ENCODE results near the gene ZFR2. TPM values are rescaled to one million over a fixed set of nuclear protein-coding genes. Genes with fewer than 3 reads are reported as not detected.

ZFR2 gene
- total and polyA plus RNA-seq, 10 of the 15 experiments (the other 5 are each of a cell fraction or from before 2014, with no cell fraction given) = 0.18 TPM; not detected in 9

GRCh38 chr19:3803986-3804385, 64.9 kb downstream of the ZFR2 start:
- no peaks in the 10 kb centered on the region; the same call in 2 of the 3 replicates for H3K9me3 ChIP-seq (replicated peaks; ENCODE audit: control insufficient read depth, insufficient read depth, low read length)
- peaks cover 2 to 4% of the 10 kb centered on the region in 2 experiments; a peak in 3 of 4 replicates for H3K27me3 ChIP-seq (replicated peaks in 1 of 2; ENCODE audit: control insufficient read depth in 2 of 2, insufficient read depth in 2 of 2, low read length in 1 of 2)
- no peak overlapping the region for H3K9ac ChIP-seq (ENCODE audit: control insufficient read depth, insufficient read depth, low read length)
- no peak overlapping the region for H3K4me3 ChIP-seq
- SMC1A ChIA-PET (ENCODE audit: uncharacterized antibody, unreplicated experiment) = no interaction called here
- H4K20me1 ChIP-seq (ENCODE audit: control insufficient read depth, insufficient read depth) = no peaks in the 10 kb centered on the region
- H3K27ac ChIP-seq (ENCODE audit: control insufficient read depth, insufficient read depth) = no peak overlapping the region
- FAIRE-seq (no peak), DNase-seq (ENCODE audit: low read depth, low spot score) (no peak), ATAC-seq (no peak)
- in situ Hi-C loops (cut with MboI) (no loop called here), intact Hi-C loops (cut with micrococcal nuclease; ENCODE audit: unreplicated experiment) (no loop called here)
- H3K4me1 ChIP-seq (ENCODE audit: control insufficient read depth, insufficient read depth, low read length) = 0 out of 2 replicates have a peak, but pooled peaks cover 4% of the 10 kb centered on the region
- TF ChIP-seq E4F1 (IDR thresholded peaks at IDR 0.05; ENCODE audit: borderline replicate concordance, partially characterized antibody) (no peak), EGR1 (IDR thresholded peaks at IDR 0.05; ENCODE audit: borderline replicate concordance in 1 of 2, low read depth in 2 of 2, low read length in 2 of 2) (no peak), CEBPZ (IDR thresholded peaks at IDR 0.05; ENCODE audit: low read depth, low read length) (no peak), WRNIP1 (IDR thresholded peaks at IDR 0.05; ENCODE audit: borderline replicate concordance, low read depth, low read length) (no peak), SMAD5 (IDR thresholded peaks at IDR 0.05; ENCODE audit: low read depth) (no peak), PML (IDR thresholded peaks at IDR 0.05; ENCODE audit: low read length) (no peak), MEF2A (IDR thresholded peaks at IDR 0.05; ENCODE audit: insufficient read depth, low read depth, low read length) (no peak), ZBTB11 (CRISPR knock-in tag; IDR thresholded peaks at IDR 0.05) (no peak), TCF3 (IDR thresholded peaks at IDR 0.05; ENCODE audit: borderline replicate concordance, insufficient read depth, low read depth, low read length) (no peak), BCL11A (IDR thresholded peaks at IDR 0.05; ENCODE audit: low read depth, low read length) (no peak), TCF7 (IDR thresholded peaks at IDR 0.05; ENCODE audit: borderline replicate concordance) (no peak)
- WGBS (ENCODE audit: insufficient coverage, insufficient replicate concordance, low lambda C conversion rate, missing lambda C conversion rate) = 65% methylated on average over 10 of the region's 10 CpGs
- no peak overlapping the region for H2AFZ ChIP-seq (ENCODE audit: control insufficient read depth, low read depth, low read length)
- H3K4me2 ChIP-seq (ENCODE audit: control insufficient read depth, insufficient read depth) = no peak overlapping the region
- BruUV-seq (replicated peaks) = no TSS peak
- no peaks in the 10 kb centered on the region for H3K36me3 ChIP-seq (ENCODE audit: control insufficient read depth in 2 of 2, insufficient read depth in 2 of 2, low read length in 1 of 2)
- RAD21 ChIA-PET (ENCODE audit: unreplicated experiment) = no interaction called here
- H3K79me2 ChIP-seq (ENCODE audit: control insufficient read depth, insufficient read depth, low read length) = no peaks in the 10 kb centered on the region
- POLR2A ChIA-PET = no interaction called here
- CTCF ChIA-PET = interaction anchor here (1.5 kb wide), 1 partner anchor 8 kb away, joined by 3 read pairs; no protein-coding TSS in a partner anchor
